A549 (cell line): ENCODE data around the gene FYB1. TPM values are rescaled to one million over a fixed set of nuclear protein-coding genes. Genes with fewer than 3 reads are reported as not detected.

Experiments
- ATAC-seq, 2 experiments: fragments of 200-7000 bp in 1 of 2; fragments of >200 bp in 1 of 2; cut with Nextera tagmentation in 1 of 2; cut with Tn5 transposase in 1 of 2; 3 replicates each; pipeline versions ENCODE4 v1.8.0 to v1.9.1; 2018 to 2020; ENCODE audit warnings: mild to moderate bottlenecking in 1 of 2, moderate library complexity in 1 of 2
- CTCF ChIA-PET: fragments of 300-600 bp; sonication (Branson Sonifier 250); formaldehyde crosslinking; extraction: SDS; loops from one replicate; lab custom pipeline; 2021; ENCODE audit warnings: antibody characterized with exemption, inconsistent platforms; lab: Yijun Ruan, JAX
- POLR2A ChIA-PET: fragments of 350-600 bp; formaldehyde crosslinking; extraction: SDS; loops from one replicate; lab custom pipeline; 2021; ENCODE audit warnings: antibody characterized with exemption, inconsistent platforms; lab: Yijun Ruan, JAX
- DNase-seq, 2 experiments: peaks; one replicate each; pipeline versions ENCODE4 v3.0.0 to v3.0.0-alpha.2; 2011 to 2016; ENCODE audit warnings: low read depth in 1 of 2, low spot score in 1 of 2
- FAIRE-seq: peaks from 2 replicates; lab custom pipeline; 2011; peaks lifted over from hg19 to GRCh38; lab: Jason Lieb, UNC
- H3K27ac ChIP-seq, 2 experiments: fragments of >200 bp; sonication (Bioruptor Twin); formaldehyde crosslinking; 3 replicates each; pipeline ENCODE4 v1.5.1; 2016 to 2017
- H3K4me1 ChIP-seq: fragments of >200 bp; sonication (Bioruptor Twin); formaldehyde crosslinking; 3 replicates; pipeline ENCODE4 v1.6.1; 2016
- H3K4me2 ChIP-seq: fragments of >200 bp; sonication (Bioruptor Twin); formaldehyde crosslinking; 3 replicates; pipeline ENCODE4 v1.6.1; 2016
- H3K4me3 ChIP-seq: fragments of >200 bp; sonication (Bioruptor Twin); formaldehyde crosslinking; 3 replicates; pipeline ENCODE4 v1.5.1; 2016
- H3K9me3 ChIP-seq: fragments of >200 bp; sonication (Bioruptor Twin); formaldehyde crosslinking; 3 replicates; pipeline ENCODE4 v1.6.1; 2016
- CBX2 ChIP-seq: fragments of 200-600 bp; sonication (generic); IDR thresholded peaks from 2 replicates; pipeline ENCODE4 v1.6.1; 2016; ENCODE audit warnings: low read depth, mild to moderate bottlenecking, borderline replicate concordance
- CHD4 ChIP-seq: fragments of 200-600 bp; sonication (generic); IDR thresholded peaks from 2 replicates; pipeline ENCODE4 v1.6.1; 2016; ENCODE audit warnings: antibody characterized with exemption, mild to moderate bottlenecking, borderline replicate concordance
- EHF ChIP-seq: fragments of 250-450 bp; sonication (Bioruptor Pico); IDR thresholded peaks from 2 replicates; pipeline ENCODE4 v1.5.0; 2020; ENCODE audit warnings: mild to moderate bottlenecking
- EP300 ChIP-seq, 2 experiments: fragments of >200 bp; sonication (Bioruptor Twin); formaldehyde crosslinking; IDR thresholded peaks; 2 replicates in 1 of 2; 3 replicates in 1 of 2; pipeline ENCODE4 v1.6.1; 2016 to 2017
- HDAC2 ChIP-seq: fragments of 200-600 bp; sonication (generic); IDR thresholded peaks from 2 replicates; pipeline ENCODE4 v1.6.1; 2016
- HOXA7 ChIP-seq: fragments of 250-450 bp; sonication (Bioruptor Pico); IDR thresholded peaks from 2 replicates; pipeline ENCODE4 v1.5.0; 2020; ENCODE audit warnings: mild to moderate bottlenecking, moderate library complexity
- JUN ChIP-seq, 2 experiments: fragments of >200 bp; sonication (Bioruptor Twin); formaldehyde crosslinking; IDR thresholded peaks; 2 replicates in 1 of 2; 3 replicates in 1 of 2; pipeline ENCODE4 v1.6.1; 2016 to 2017
- JUNB ChIP-seq: fragments of >200 bp; sonication (Bioruptor Twin); formaldehyde crosslinking; IDR thresholded peaks from 2 replicates; pipeline ENCODE4 v1.6.1; 2016
- KDM5A ChIP-seq: fragments of 200-600 bp; sonication (generic); IDR thresholded peaks from 2 replicates; pipeline ENCODE4 v1.6.1; 2016; ENCODE audit warnings: antibody characterized with exemption, mild to moderate bottlenecking
- PHF8 ChIP-seq: fragments of 200-600 bp; sonication (generic); IDR thresholded peaks from 2 replicates; pipeline ENCODE4 v1.6.1; 2016; ENCODE audit warnings: low read depth, mild to moderate bottlenecking, antibody characterized with exemption, moderate library complexity, borderline replicate concordance
- POLR2AphosphoS2 ChIP-seq: conservative IDR thresholded peaks from 2 replicates; pipeline ENCODE4 v1.6.1; 2012; ENCODE audit warnings: low read length, improper control_type of control experiment, inconsistent platforms
- RCOR1 ChIP-seq: fragments of 150-350 bp; IDR thresholded peaks from 2 replicates; pipeline ENCODE4 v1.6.1; 2014; ENCODE audit warnings: antibody characterized with exemption, low read length, low read depth
- RNF2 ChIP-seq: fragments of 200-600 bp; sonication (generic); IDR thresholded peaks from 2 replicates; pipeline ENCODE4 v1.6.1; 2016; ENCODE audit warnings: low read depth, mild to moderate bottlenecking, antibody characterized with exemption, moderate library complexity, borderline replicate concordance
- ZSCAN20 ChIP-seq: fragments of 250-450 bp; sonication (Bioruptor Pico); IDR thresholded peaks from 2 replicates; pipeline ENCODE4 v1.8.0; 2022; ENCODE audit warnings: mild to moderate bottlenecking, moderate library complexity
- WGBS: methylation state at CpG from one replicate; pipeline ENCODE4 v1.1.6; 2017; ENCODE audit errors: missing lambda C conversion rate; 5-methylcytosine and 5-hydroxymethylcytosine counted together
- polyA plus RNA-seq, 4 experiments: library from polyadenylated mRNA; depleted of rRNA in 3 of 4; stranded (reverse); fragments of >200 nt; fragmentation: RNase III in 1 of 4; extraction: RNeasy Plus Mini Kit Qiagen cat#74134 plus additional on column Dnase treatment in 1 of 4; gene quantifications; 2 replicates in 3 of 4; 3 replicates in 1 of 4; pipeline ENCODE4 v1.2.3, GENCODE V29; 2011 to 2017
- TF ChIP-seq, protein P1 (sequence below): fragments of >200 bp; sonication (Bioruptor Twin); formaldehyde crosslinking; IDR thresholded peaks from 2 replicates; pipeline ENCODE4 v1.6.1; 2016
- TF ChIP-seq, protein P2 (sequence below): IDR thresholded peaks from 2 replicates; pipeline ENCODE4 v1.6.1; 2012
- TF ChIP-seq, protein P3 (sequence below): fragments of 250-450 bp; sonication (Bioruptor Pico); IDR thresholded peaks from 2 replicates; pipeline ENCODE4 v1.5.0; 2020; ENCODE audit warnings: low read depth, mild to moderate bottlenecking, moderate library complexity
- TF ChIP-seq, protein P4 (sequence below): fragments of 450-650 bp; IDR thresholded peaks from 2 replicates; pipeline ENCODE4 v1.6.1; 2014; ENCODE audit warnings: antibody characterized with exemption
- TF ChIP-seq, protein P5 (sequence below): IDR thresholded peaks from 2 replicates; pipeline ENCODE4 v1.6.1; 2012

The FYB1 gene
- polyA plus RNA-seq, 2 of the 4 experiments (the other 2 are of a cell fraction) = 7.4 to 34.6 TPM

DNA sequence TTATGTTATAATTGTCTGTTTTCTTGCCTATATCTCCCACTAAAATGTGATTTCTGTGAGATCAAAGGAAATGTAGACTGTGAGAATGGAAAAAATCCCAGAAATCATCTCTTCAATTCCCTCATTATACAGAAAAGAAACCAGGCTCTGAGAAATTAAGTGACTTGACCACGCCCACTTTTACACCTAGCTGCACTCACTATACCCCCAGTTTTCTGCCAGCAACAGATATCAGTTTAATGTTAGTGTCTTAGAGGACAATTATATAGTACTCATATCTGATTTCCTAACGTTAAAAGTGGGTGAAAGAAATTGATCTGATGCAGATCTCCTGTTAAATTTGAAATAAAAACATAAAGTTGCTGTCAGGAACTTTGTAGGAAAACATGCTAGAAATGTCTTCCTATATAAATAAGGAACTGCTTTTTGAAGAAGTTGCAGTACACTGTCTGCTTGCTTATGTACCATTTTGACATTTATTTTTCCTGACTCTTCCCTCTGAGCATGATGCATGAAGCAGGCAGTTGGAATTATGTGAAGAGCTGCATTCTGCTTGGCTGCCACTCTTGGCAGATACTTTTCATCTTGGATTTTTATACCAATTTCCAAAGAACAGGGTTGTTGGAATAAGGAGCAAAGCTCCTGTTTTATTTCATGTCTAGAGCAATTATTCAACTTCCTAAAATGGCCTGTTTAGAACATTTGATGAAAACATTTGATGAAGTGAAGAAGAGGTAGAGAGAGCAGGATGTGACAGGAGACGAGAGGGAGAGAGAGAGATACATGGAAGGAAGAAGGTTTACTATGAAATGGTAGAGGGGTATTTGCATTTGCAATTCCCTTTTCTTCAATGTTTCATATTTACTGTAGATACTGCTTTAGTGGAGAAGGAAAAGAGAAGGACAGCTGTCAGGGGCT, 87.9 kb downstream of the FYB1 start:
- TF ChIP-seq, protein P1, sequence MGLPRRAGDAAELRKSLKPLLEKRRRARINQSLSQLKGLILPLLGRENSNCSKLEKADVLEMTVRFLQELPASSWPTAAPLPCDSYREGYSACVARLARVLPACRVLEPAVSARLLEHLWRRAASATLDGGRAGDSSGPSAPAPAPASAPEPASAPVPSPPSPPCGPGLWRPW = no peak
- TF ChIP-seq, protein P2, sequence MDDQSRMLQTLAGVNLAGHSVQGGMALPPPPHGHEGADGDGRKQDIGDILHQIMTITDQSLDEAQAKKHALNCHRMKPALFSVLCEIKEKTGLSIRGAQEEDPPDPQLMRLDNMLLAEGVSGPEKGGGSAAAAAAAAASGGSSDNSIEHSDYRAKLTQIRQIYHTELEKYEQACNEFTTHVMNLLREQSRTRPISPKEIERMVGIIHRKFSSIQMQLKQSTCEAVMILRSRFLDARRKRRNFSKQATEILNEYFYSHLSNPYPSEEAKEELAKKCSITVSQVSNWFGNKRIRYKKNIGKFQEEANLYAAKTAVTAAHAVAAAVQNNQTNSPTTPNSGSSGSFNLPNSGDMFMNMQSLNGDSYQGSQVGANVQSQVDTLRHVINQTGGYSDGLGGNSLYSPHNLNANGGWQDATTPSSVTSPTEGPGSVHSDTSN = no peak
- TF ChIP-seq, protein P3, sequence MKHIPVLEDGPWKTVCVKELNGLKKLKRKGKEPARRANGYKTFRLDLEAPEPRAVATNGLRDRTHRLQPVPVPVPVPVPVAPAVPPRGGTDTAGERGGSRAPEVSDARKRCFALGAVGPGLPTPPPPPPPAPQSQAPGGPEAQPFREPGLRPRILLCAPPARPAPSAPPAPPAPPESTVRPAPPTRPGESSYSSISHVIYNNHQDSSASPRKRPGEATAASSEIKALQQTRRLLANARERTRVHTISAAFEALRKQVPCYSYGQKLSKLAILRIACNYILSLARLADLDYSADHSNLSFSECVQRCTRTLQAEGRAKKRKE (CRISPR knock-in tag) = no peak
- TF ChIP-seq, protein P4, sequence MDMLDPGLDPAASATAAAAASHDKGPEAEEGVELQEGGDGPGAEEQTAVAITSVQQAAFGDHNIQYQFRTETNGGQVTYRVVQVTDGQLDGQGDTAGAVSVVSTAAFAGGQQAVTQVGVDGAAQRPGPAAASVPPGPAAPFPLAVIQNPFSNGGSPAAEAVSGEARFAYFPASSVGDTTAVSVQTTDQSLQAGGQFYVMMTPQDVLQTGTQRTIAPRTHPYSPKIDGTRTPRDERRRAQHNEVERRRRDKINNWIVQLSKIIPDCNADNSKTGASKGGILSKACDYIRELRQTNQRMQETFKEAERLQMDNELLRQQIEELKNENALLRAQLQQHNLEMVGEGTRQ = no peak
- TF ChIP-seq JUN (IDR thresholded peaks at IDR 0.05) (no peak), HOXA7 (CRISPR knock-in tag) (no peak), RNF2 (no peak)
- peak; percentile 90 for FAIRE-seq
- H3K4me2 ChIP-seq = peak overlapping the region; percentile 60
- peak overlapping the region; percentile 36 to 54 for H3K27ac ChIP-seq
- H3K9me3 ChIP-seq = no peaks in the 10 kb centered on the region
- ChIA-PET POLR2A (interaction anchor here (0.6 to 0.9 kb wide), 2 partner anchors 10 to 13 kb away, joined by 3 to 5 read pairs; no protein-coding TSS in a partner anchor), CTCF (interaction anchor here (1.0 to 2.5 kb wide), 4 partner anchors 11 to 86 kb away, joined by 3 to 13 read pairs (median 4); no protein-coding TSS in a partner anchor)
- no peak for DNase-seq
- WGBS = 53% methylated on average over 3 of the region's 3 CpGs
- peak; percentile 62 to 71 for ATAC-seq
- H3K4me1 ChIP-seq = peaks cover 31% of the 10 kb centered on the region
- H3K4me3 ChIP-seq = no peak overlapping the region

DNA sequence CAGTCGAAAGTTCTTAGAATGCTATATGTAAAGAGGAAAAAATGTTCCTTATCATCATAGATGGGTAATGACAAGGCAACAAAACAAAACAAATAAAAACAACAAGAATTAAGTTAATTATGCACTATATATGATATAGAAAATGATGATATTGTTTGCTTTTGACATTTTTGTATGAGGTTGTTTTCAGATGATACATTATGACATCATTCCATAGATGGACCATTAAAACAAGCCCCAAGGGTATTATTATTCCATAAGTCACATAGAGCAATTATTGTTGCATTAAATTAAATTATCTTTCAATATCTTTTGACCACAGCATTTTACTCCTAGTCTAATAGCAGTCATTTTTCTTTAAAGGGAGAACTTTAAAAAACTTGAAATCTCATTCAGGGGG, 88.6 kb downstream of the FYB1 start:
- Histone ChIP-seq H3K4me1 (peaks cover 31% of the 10 kb centered on the region), H3K27ac (no peak overlapping the region), H3K4me3 (no peak overlapping the region), H3K4me2 (peak overlapping the region; percentile 60; the same call in 1 of the 3 replicates)
- WGBS = 71% methylated on average over 1 of the region's 1 CpG
- no peak for DNase-seq
- TF ChIP-seq CHD4 (no peak), EP300 (IDR thresholded peaks at IDR 0.05) (no peak), KDM5A (no peak), PHF8 (no peak)
- TF ChIP-seq, protein P1 = no peak
- TF ChIP-seq, protein P5, sequence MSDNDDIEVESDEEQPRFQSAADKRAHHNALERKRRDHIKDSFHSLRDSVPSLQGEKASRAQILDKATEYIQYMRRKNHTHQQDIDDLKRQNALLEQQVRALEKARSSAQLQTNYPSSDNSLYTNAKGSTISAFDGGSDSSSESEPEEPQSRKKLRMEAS = no peak
- TF ChIP-seq, all 56 proteins: peak for 0
- CTCF ChIA-PET = interaction anchor here (2.5 kb wide), 1 partner anchor 11 kb away, joined by 13 read pairs; no protein-coding TSS in a partner anchor
- no peak for FAIRE-seq
- no peak for ATAC-seq
- H3K9me3 ChIP-seq = no peaks in the 10 kb centered on the region
- POLR2A ChIA-PET = no interaction called here

DNA sequence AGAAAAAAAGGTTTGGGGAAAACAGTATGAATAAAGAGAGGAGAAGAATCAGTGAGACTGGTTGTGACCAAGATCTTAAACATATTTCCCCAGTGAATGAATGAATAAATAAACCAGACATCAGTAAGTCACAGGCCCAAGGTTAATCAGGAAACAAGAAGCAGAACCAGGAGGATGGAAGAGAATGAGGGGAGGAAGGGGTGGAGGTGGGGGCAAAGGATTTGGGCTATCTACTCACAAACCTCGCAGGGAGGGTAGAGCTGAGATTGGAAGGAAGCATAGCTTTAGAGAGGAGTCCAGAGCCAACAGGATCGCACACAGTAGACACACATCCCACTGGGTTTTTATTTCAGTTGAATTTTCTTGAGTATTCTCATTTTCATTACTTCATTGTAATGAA, 97.4 kb downstream of the FYB1 start:
- DNase-seq = no peak
- WGBS = 82% methylated on average over 2 of the region's 2 CpGs
- H3K4me2 ChIP-seq = no peak overlapping the region
- H3K9me3 ChIP-seq = no peaks in the 10 kb centered on the region
- CTCF ChIA-PET = interaction anchor here (1.4 to 2.9 kb wide), 4 partner anchors 9 to 117 kb away, joined by 3 to 9 read pairs (median 7); no protein-coding TSS in a partner anchor
- TF ChIP-seq POLR2AphosphoS2 = no peak
- TF ChIP-seq HDAC2 = no peak
- no peak for TF ChIP-seq JUN (IDR thresholded peaks at IDR 0.05)
- TF ChIP-seq EP300 (IDR thresholded peaks at IDR 0.05) = no peak
- no peak for TF ChIP-seq JUNB
- TF ChIP-seq CBX2 = no peak
- TF ChIP-seq RCOR1 = no peak
- TF ChIP-seq EHF (CRISPR knock-in tag) = no peak
- TF ChIP-seq ZSCAN20 (CRISPR knock-in tag) = no peak
- TF ChIP-seq, all 56 proteins: peak for 0
- FAIRE-seq (no peak), ATAC-seq (peak in 1 of 2 experiments; percentile 49; a peak in 2 of 6 replicates)
- POLR2A ChIA-PET = interaction anchor here (0.9 to 1.3 kb wide), 2 partner anchors 9 to 46 kb away, joined by 3 to 5 read pairs; no protein-coding TSS in a partner anchor
- Histone ChIP-seq H3K4me1 (peaks cover 38% of the 10 kb centered on the region; the same call in 2 of the 3 replicates), H3K27ac (peak overlapping the region in 1 of 2 experiments; percentile 16; a peak in 2 of 6 replicates), H3K4me3 (no peak overlapping the region)
